T47D (cell line): ENCODE measurements around the gene RPP25L.

Source experiments
- DNase-seq, 2 experiments: peaks; one replicate each; pipeline versions ENCODE4 v3.0.0 to v3.0.0-alpha.2; 2011 to 2012; ENCODE audit warnings: low read depth in 1 of 2, low spot score in 1 of 2
- JUND ChIP-seq: IDR thresholded peaks from 2 replicates; pipeline ENCODE4 v1.6.1; 2012; ENCODE audit warnings: low read depth
- in situ Hi-C: cut with HindIII; loops from 2 replicates; pipeline ENCODE4 v1.10.0; 2016; ENCODE audit warnings: low sequenced_read_pairs, low pct_unique_long_range_greater_than_20kb

The RPP25L gene

GRCh38 chr9:34633851-34634550 is 22.1 kb upstream of the RPP25L start:
- DNase-seq, result peak; percentile 70 to 82
- in situ Hi-C loops, result no loop called here
- TF ChIP-seq JUND, result no peak

- no peak for DNase-seq
- TF ChIP-seq JUND, result no peak
- in situ Hi-C loops, result no loop called here
Measured at GRCh38 chr9:34633166-34633565, 21.3 kb upstream of the RPP25L start.

GRCh38 chr9:34630402-34631154 is 18.7 kb upstream of the RPP25L start:
- in situ Hi-C loops, result no loop called here
- no peak for TF ChIP-seq JUND
- DNase-seq, result peak in 1 of 2 experiments; percentile 28

GRCh38 chr9:34629491-34629808 is 17.6 kb upstream of the RPP25L start:
- DNase-seq, result no peak
- no peak for TF ChIP-seq JUND
- in situ Hi-C loops, result no loop called here

GRCh38 chr9:34628656-34629490 is 17.0 kb upstream of the RPP25L start, which contains the start of gene ARID3C:
Gene ARID3C, minus strand, starts transcription at chr9:34629066. Its CDS starts 1,052 bp downstream, at chr9:34628014.
- peak; percentile 57 to 58 for DNase-seq
- TF ChIP-seq JUND, result no peak
- in situ Hi-C loops, result no loop called here

- no peak for DNase-seq
- in situ Hi-C loops, result no loop called here
- TF ChIP-seq JUND, result no peak
Measured at GRCh38 chr9:34627716-34628655, 16.1 kb upstream of the RPP25L start.

GRCh38 chr9:34625186-34625486 is 13.2 kb upstream of the RPP25L start:
- in situ Hi-C loops, result no loop called here
- DNase-seq, result no peak

GRCh38 chr9:34624475-34625185 is 12.7 kb upstream of the RPP25L start:
- no peak for TF ChIP-seq JUND
- no peak for DNase-seq
- in situ Hi-C loops, result no loop called here

More at GRCh38 chr9:34625186-34625486, 13.2 kb upstream of the RPP25L start:
- no peak for TF ChIP-seq JUND

- in situ Hi-C loops, result no loop called here
- DNase-seq, result no peak
- TF ChIP-seq JUND, result no peak
Measured at GRCh38 chr9:34623374-34624235, 11.7 kb upstream of the RPP25L start.

GRCh38 chr9:34620061-34620994 is 8.4 kb upstream of the RPP25L start, which contains the start of gene DCTN3:
Gene DCTN3, minus strand, starts transcription at chr9:34620495. Its CDS starts 31 bp downstream, at chr9:34620464.
- TF ChIP-seq JUND, result no peak
- DNase-seq, result peak; percentile 82 to 92
- in situ Hi-C loops, result no loop called here
